ENCODE measurements around the gene RCOR2. TPM values are rescaled to one million over a fixed set of nuclear protein-coding genes. Genes with fewer than 3 reads are reported as not detected.

RCOR2 gene
- total RNA-seq, 1 experiment from 2014 or later = 1.8 TPM

GRCh38 chr11:63884196-63884932 is 32.6 kb downstream of the RCOR2 start:
- Mint-ChIP-seq H3K4me1 (ENCODE audit: low read depth, unreplicated experiment) (peaks cover 19% of the 10 kb centered on the region), H3K9me3 (ENCODE audit: unreplicated experiment) (no peaks in the 10 kb centered on the region), H3K4me3 (ENCODE audit: unreplicated experiment) (no peak overlapping the region), H3K27ac (ENCODE audit: unreplicated experiment) (no peak overlapping the region), H3K27me3 (ENCODE audit: insufficient read depth, unreplicated experiment) (no peaks in the 10 kb centered on the region), H3K36me3 (ENCODE audit: insufficient read depth, unreplicated experiment) (peaks cover 24% of the 10 kb centered on the region)
- BruUV-seq (replicated peaks) = no TSS peak
- no peak overlapping the region for H3K4me3 ChIP-seq (ENCODE audit: low read depth, low read length)
- H3K27me3 ChIP-seq (replicated peaks; ENCODE audit: control insufficient read depth, insufficient read depth, low read length) = no peaks in the 10 kb centered on the region
- H3K36me3 ChIP-seq (ENCODE audit: control insufficient read depth, insufficient read depth, low read length) = no peaks in the 10 kb centered on the region; the same call in 1 of the 2 replicates
- no peaks in the 10 kb centered on the region for H3K9me3 ChIP-seq
- CTCF ChIA-PET = interaction anchor here (0.6 kb wide), 1 partner anchor 417 kb away, joined by 4 read pairs; no protein-coding TSS in a partner anchor
- no peak for DNase-seq
- intact Hi-C loops (cut with micrococcal nuclease; ENCODE audit: unreplicated experiment) = no loop called here
- H3K4me1 ChIP-seq = peaks cover 19% of the 10 kb centered on the region
- no peak for TF ChIP-seq CTCF (IDR thresholded peaks at IDR 0.05; ENCODE audit: insufficient read depth in 1 of 2, low read depth in 1 of 2, low read length in 1 of 2, severe bottlenecking in 1 of 2, unreplicated experiment in 1 of 2)
- POLR2A ChIA-PET = no interaction called here

DNA sequence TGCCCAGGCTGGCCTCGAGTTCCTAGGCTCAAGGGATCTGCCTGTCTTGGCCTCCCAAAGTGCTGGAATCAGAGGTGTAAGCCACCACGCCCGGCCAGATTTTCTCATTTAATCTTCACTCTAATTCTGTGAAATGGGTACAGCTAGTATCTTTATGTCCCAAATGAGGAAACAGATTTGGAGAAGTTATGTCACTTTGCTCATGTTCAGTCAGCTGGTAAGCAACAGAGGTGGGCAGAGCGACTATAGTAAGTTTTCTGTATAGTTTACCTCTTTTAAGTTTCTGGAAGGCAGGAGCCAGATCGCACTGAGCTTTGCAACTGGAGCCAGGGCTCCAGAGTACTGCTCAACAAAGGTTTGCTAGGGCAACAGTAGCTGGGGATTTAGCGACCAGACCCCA is 33.2 kb downstream of the RCOR2 start:
- Mint-ChIP-seq H3K9me3 (ENCODE audit: unreplicated experiment) (no peaks in the 10 kb centered on the region), H3K4me1 (ENCODE audit: low read depth, unreplicated experiment) (peaks cover 13% of the 10 kb centered on the region), H3K4me3 (ENCODE audit: unreplicated experiment) (no peak overlapping the region), H3K27me3 (ENCODE audit: insufficient read depth, unreplicated experiment) (no peaks in the 10 kb centered on the region), H3K36me3 (ENCODE audit: insufficient read depth, unreplicated experiment) (peaks cover 28% of the 10 kb centered on the region), H3K27ac (ENCODE audit: unreplicated experiment) (no peak overlapping the region)
- ChIA-PET CTCF (no interaction called here), POLR2A (no interaction called here)
- intact Hi-C loops (cut with micrococcal nuclease; ENCODE audit: unreplicated experiment) = no loop called here
- no TSS peak for BruUV-seq (replicated peaks)
- no peak for TF ChIP-seq CTCF (IDR thresholded peaks at IDR 0.05; ENCODE audit: insufficient read depth in 1 of 2, low read depth in 1 of 2, low read length in 1 of 2, severe bottlenecking in 1 of 2, unreplicated experiment in 1 of 2)
- DNase-seq = no peak
- Histone ChIP-seq H3K9me3 (no peaks in the 10 kb centered on the region), H3K4me1 (peaks cover 14% of the 10 kb centered on the region), H3K27me3 (replicated peaks; ENCODE audit: control insufficient read depth, insufficient read depth, low read length) (no peaks in the 10 kb centered on the region), H3K4me3 (ENCODE audit: low read depth, low read length) (no peak overlapping the region), H3K36me3 (ENCODE audit: control insufficient read depth, insufficient read depth, low read length) (no peaks in the 10 kb centered on the region; the same call in 1 of the 2 replicates)

- TF ChIP-seq CTCF (IDR thresholded peaks at IDR 0.05; ENCODE audit: insufficient read depth in 1 of 2, low read depth in 1 of 2, low read length in 1 of 2, severe bottlenecking in 1 of 2, unreplicated experiment in 1 of 2) = no peak
- POLR2A ChIA-PET = no interaction called here
- intact Hi-C loops (cut with micrococcal nuclease; ENCODE audit: unreplicated experiment) = no loop called here
Measured at GRCh38 chr11:63882555-63883242, 34.3 kb downstream of the RCOR2 start.

More at GRCh38 chr11:63882555-63883242, 34.3 kb downstream of the RCOR2 start:
- Histone ChIP-seq H3K9me3 (no peaks in the 10 kb centered on the region), H3K36me3 (ENCODE audit: control insufficient read depth, insufficient read depth, low read length) (no peaks in the 10 kb centered on the region; the same call in 1 of the 2 replicates), H3K4me3 (ENCODE audit: low read depth, low read length) (no peak overlapping the region), H3K4me1 (peaks cover 10% of the 10 kb centered on the region), H3K27me3 (replicated peaks; ENCODE audit: control insufficient read depth, insufficient read depth, low read length) (no peaks in the 10 kb centered on the region)
- H3K36me3 Mint-ChIP-seq (ENCODE audit: insufficient read depth, unreplicated experiment) = peaks cover 30% of the 10 kb centered on the region
- no TSS peak for BruUV-seq (replicated peaks)
- no peak overlapping the region for H3K27ac Mint-ChIP-seq (ENCODE audit: unreplicated experiment)
- H3K27me3 Mint-ChIP-seq (ENCODE audit: insufficient read depth, unreplicated experiment) = no peaks in the 10 kb centered on the region
- H3K4me3 Mint-ChIP-seq (ENCODE audit: unreplicated experiment) = no peak overlapping the region
- no peak for DNase-seq
- peaks cover 9% of the 10 kb centered on the region for H3K4me1 Mint-ChIP-seq (ENCODE audit: low read depth, unreplicated experiment)
- H3K9me3 Mint-ChIP-seq (ENCODE audit: unreplicated experiment) = no peaks in the 10 kb centered on the region
- CTCF ChIA-PET = no interaction called here

All from Caco-2 (cell line).